Activated naive CD4-positive, alpha-beta T cell (primary cell): ENCODE results near the gene ATF1.

Source experiments
- DNase-seq, 4 experiments: peaks; one replicate each; lab custom pipeline; 2025; lab: John Stamatoyannopoulos, UW

Gene ATF1

GRCh38 chr12:50763639-50764285, at the start of gene ATF1:
Gene ATF1 (plus strand): TSS chr12:50764101. CDS start chr12:50780146, 16,045 bp downstream.
- DNase-seq = peak; percentile 65 to 87 (median 80)

- DNase-seq = no peak
Measured at GRCh38 chr12:50715174-50715573, 48.7 kb upstream of the ATF1 start.

GRCh38 chr12:50718760-50719159, 45.1 kb upstream of the ATF1 start:
- DNase-seq = no peak

GRCh38 chr12:50720085-50720484, 43.8 kb upstream of the ATF1 start:
- DNase-seq = no peak

- no peak for DNase-seq
Measured at GRCh38 chr12:50720501-50720900, 43.4 kb upstream of the ATF1 start.

GRCh38 chr12:50723865-50724264, 40.0 kb upstream of the ATF1 start:
- no peak for DNase-seq

- DNase-seq = no peak
Measured at GRCh38 chr12:50725011-50725942, 38.6 kb upstream of the ATF1 start.

- DNase-seq = no peak
Measured at GRCh38 chr12:50727466-50727865, 36.4 kb upstream of the ATF1 start.

- DNase-seq = no peak
Measured at GRCh38 chr12:50728417-50728816, 35.5 kb upstream of the ATF1 start.

- no peak for DNase-seq
Measured at GRCh38 chr12:50728841-50729240, 35.1 kb upstream of the ATF1 start.

- DNase-seq = no peak
Measured at GRCh38 chr12:50732591-50732990, 31.3 kb upstream of the ATF1 start.

- DNase-seq = no peak
Measured at GRCh38 chr12:50733706-50734105, 30.2 kb upstream of the ATF1 start.

GRCh38 chr12:50734409-50735263, 29.3 kb upstream of the ATF1 start:
- no peak for DNase-seq

GRCh38 chr12:50739611-50740010, 24.3 kb upstream of the ATF1 start:
- no peak for DNase-seq

GRCh38 chr12:50740307-50740706, 23.6 kb upstream of the ATF1 start:
- no peak for DNase-seq

GRCh38 chr12:50742776-50743175, 21.1 kb upstream of the ATF1 start:
- no peak for DNase-seq

GRCh38 chr12:50745861-50746260, 18.0 kb upstream of the ATF1 start:
- no peak for DNase-seq

GRCh38 chr12:50746431-50746830, 17.5 kb upstream of the ATF1 start:
- DNase-seq = no peak

- DNase-seq = no peak
Measured at GRCh38 chr12:50747817-50748216, 16.1 kb upstream of the ATF1 start.

GRCh38 chr12:50749459-50749882, 14.4 kb upstream of the ATF1 start:
- no peak for DNase-seq

- DNase-seq = no peak
Measured at GRCh38 chr12:50750366-50750765, 13.5 kb upstream of the ATF1 start.
